B cell (primary cell): ENCODE data around the gene ART5.
"Not testable (repeated sequence)": the region's sequence is repeated elsewhere in the genome, so short reads cannot be mapped to it uniquely, and the experiment has no call there.

Experiments used
- EZH2 ChIP-seq: IDR thresholded peaks from 2 replicates; pipeline ENCODE4 v1.6.1; 2012; ENCODE audit warnings: borderline replicate concordance, low read depth, mild to moderate bottlenecking, moderate library complexity, low read length; ENCODE audit not compliant: insufficient read depth, poor library complexity, severe bottlenecking
- TF ChIP-seq, protein P1 (sequence below): fragments of 200-600 bp; IDR thresholded peaks from one replicate; pipeline ENCODE4 v1.8.0; 2022; ENCODE audit warnings: antibody characterized with exemption, mild to moderate bottlenecking

DNA sequence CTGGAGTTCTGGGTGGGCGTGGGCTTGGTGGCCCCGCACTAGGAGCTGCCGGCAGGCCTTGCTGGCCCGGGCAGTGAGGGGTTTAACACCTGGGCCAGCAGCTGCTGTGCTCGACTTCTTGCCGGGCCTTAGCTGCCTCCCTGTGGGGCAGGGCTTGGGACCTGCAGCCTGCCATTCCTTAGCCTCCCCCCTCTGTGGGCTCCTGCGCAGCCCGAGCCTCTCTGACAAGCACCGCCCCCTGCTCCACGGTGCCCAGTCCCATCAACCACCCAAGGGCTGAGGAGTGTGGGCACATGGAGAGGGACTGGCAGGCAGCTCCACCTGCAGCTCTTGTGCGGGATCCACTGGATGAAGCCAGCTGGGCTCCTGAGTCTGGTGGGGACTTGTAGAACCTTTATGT, 53.0 kb downstream of the ART5 start:
- TF ChIP-seq EZH2: not testable (repeated sequence)
- TF ChIP-seq, protein P1, sequence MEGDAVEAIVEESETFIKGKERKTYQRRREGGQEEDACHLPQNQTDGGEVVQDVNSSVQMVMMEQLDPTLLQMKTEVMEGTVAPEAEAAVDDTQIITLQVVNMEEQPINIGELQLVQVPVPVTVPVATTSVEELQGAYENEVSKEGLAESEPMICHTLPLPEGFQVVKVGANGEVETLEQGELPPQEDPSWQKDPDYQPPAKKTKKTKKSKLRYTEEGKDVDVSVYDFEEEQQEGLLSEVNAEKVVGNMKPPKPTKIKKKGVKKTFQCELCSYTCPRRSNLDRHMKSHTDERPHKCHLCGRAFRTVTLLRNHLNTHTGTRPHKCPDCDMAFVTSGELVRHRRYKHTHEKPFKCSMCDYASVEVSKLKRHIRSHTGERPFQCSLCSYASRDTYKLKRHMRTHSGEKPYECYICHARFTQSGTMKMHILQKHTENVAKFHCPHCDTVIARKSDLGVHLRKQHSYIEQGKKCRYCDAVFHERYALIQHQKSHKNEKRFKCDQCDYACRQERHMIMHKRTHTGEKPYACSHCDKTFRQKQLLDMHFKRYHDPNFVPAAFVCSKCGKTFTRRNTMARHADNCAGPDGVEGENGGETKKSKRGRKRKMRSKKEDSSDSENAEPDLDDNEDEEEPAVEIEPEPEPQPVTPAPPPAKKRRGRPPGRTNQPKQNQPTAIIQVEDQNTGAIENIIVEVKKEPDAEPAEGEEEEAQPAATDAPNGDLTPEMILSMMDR: not testable (repeated sequence)
